NCI-H1930 (cell line): ENCODE results near the gene GSTT2.
A peak's percentile ranks its signal among the peaks of the same experiment; 100 is the strongest.
"Not testable (repeated sequence)": the region's sequence is repeated elsewhere in the genome, so short reads cannot be mapped to it uniquely, and the experiment has no call there.

Experiments
- DNase-seq, 2 experiments: peaks; one replicate each; lab custom pipeline; 2025; lab: John Stamatoyannopoulos, UW

The GSTT2 gene

GRCh38 chr22:23979557-23980240 lies at the start of gene GSTT2:
Gene GSTT2, plus strand, starts transcription at chr22:23980134.
- not testable (repeated sequence) for DNase-seq

GRCh38 chr22:23938328-23939016 lies 41.5 kb upstream of the GSTT2 start:
- no peak for DNase-seq

- DNase-seq: no peak
Observed at GRCh38 chr22:23939017-23939357, 40.9 kb upstream of the GSTT2 start.

GRCh38 chr22:23940166-23940565 lies 39.8 kb upstream of the GSTT2 start:
- DNase-seq: not testable (repeated sequence)

GRCh38 chr22:23947391-23947790 lies 32.5 kb upstream of the GSTT2 start:
- not testable (repeated sequence) for DNase-seq

GRCh38 chr22:23949764-23950163 lies 30.2 kb upstream of the GSTT2 start:
- not testable (repeated sequence) for DNase-seq

GRCh38 chr22:23951383-23951782 lies 28.6 kb upstream of the GSTT2 start:
- DNase-seq: not testable (repeated sequence)

- DNase-seq: not testable (repeated sequence)
Observed at GRCh38 chr22:23952794-23953405, 27.0 kb upstream of the GSTT2 start.

- DNase-seq: not testable (repeated sequence)
Observed at GRCh38 chr22:23953485-23953884, 26.4 kb upstream of the GSTT2 start.

GRCh38 chr22:23954193-23954990 lies 25.5 kb upstream of the GSTT2 start:
- not testable (repeated sequence) for DNase-seq

GRCh38 chr22:23954991-23955305 lies 25.0 kb upstream of the GSTT2 start:
- DNase-seq: not testable (repeated sequence)

GRCh38 chr22:23955886-23956285 lies 24.0 kb upstream of the GSTT2 start:
- DNase-seq: not testable (repeated sequence)

GRCh38 chr22:23956301-23956900 lies 23.5 kb upstream of the GSTT2 start:
- peak; percentile 32 to 60 for DNase-seq

- DNase-seq: not testable (repeated sequence)
Observed at GRCh38 chr22:23961084-23961771, 18.7 kb upstream of the GSTT2 start, which contains the start of gene GSTT2B. Gene GSTT2B, minus strand, starts transcription at chr22:23961195. Its CDS starts 64 bp downstream, at chr22:23961131.

- DNase-seq: not testable (repeated sequence)
Observed at GRCh38 chr22:23966094-23966493, 13.8 kb upstream of the GSTT2 start.

- not testable (repeated sequence) for DNase-seq
Observed at GRCh38 chr22:23966568-23966967, 13.4 kb upstream of the GSTT2 start, which contains the start of gene DDTL. Gene DDTL, plus strand, starts transcription at chr22:23966888. Its CDS starts 27 bp downstream, at chr22:23966915.

GRCh38 chr22:23969071-23969470 lies 10.9 kb upstream of the GSTT2 start:
- no peak for DNase-seq

- no peak for DNase-seq
Observed at GRCh38 chr22:23970201-23970641, 9.7 kb upstream of the GSTT2 start.

GRCh38 chr22:23970816-23971486 lies 9.0 kb upstream of the GSTT2 start:
- no peak for DNase-seq

GRCh38 chr22:23971927-23972326 lies 8.0 kb upstream of the GSTT2 start:
- not testable (repeated sequence) for DNase-seq
